K562 (cell line): ENCODE measurements around the gene PLXNA2.

ENCODE experiments used
- CEBPB ChIP-seq: fragments of 450-650 bp; IDR thresholded peaks from 2 replicates; pipeline ENCODE4 v1.6.1; 2016; ENCODE audit warnings: missing genetic modification characterization, missing compliant biosample characterization
- ELF1 ChIP-seq: fragments of 200-800 bp; sonication (Bioruptor generic); IDR thresholded peaks from 2 replicates; pipeline ENCODE4 v1.6.1; 2016; ENCODE audit warnings: missing genetic modification characterization, missing compliant biosample characterization
- EZH2 ChIP-seq: IDR thresholded peaks from 2 replicates; pipeline ENCODE4 v1.6.1; 2012; ENCODE audit warnings: low read depth, mild to moderate bottlenecking, inconsistent platforms, low read length, borderline replicate concordance
- POLR2A ChIP-seq: fragments of 450-650 bp; conservative IDR thresholded peaks from 2 replicates; pipeline ENCODE4 v1.6.1; 2016
- SETDB1 ChIP-seq: IDR thresholded peaks from one replicate; pipeline ENCODE4 v1.6.1; 2012; ENCODE audit warnings: low read length, control low read depth, inconsistent platforms
- TF ChIP-seq, protein P1 (sequence below), 3 experiments: IDR thresholded peaks in 2 of 3; conservative IDR thresholded peaks in 1 of 3; 2 replicates each; pipeline ENCODE4 v1.5.1; 2011 to 2012; ENCODE audit warnings: low read length in 3 of 3, mild to moderate bottlenecking in 3 of 3, control low read depth in 2 of 3, improper control_type of control experiment in 1 of 3, inconsistent platforms in 1 of 3, low read depth in 1 of 3, mixed read lengths in 1 of 3, moderate library complexity in 1 of 3; ENCODE audit not compliant: insufficient read depth in 2 of 3

DNA sequence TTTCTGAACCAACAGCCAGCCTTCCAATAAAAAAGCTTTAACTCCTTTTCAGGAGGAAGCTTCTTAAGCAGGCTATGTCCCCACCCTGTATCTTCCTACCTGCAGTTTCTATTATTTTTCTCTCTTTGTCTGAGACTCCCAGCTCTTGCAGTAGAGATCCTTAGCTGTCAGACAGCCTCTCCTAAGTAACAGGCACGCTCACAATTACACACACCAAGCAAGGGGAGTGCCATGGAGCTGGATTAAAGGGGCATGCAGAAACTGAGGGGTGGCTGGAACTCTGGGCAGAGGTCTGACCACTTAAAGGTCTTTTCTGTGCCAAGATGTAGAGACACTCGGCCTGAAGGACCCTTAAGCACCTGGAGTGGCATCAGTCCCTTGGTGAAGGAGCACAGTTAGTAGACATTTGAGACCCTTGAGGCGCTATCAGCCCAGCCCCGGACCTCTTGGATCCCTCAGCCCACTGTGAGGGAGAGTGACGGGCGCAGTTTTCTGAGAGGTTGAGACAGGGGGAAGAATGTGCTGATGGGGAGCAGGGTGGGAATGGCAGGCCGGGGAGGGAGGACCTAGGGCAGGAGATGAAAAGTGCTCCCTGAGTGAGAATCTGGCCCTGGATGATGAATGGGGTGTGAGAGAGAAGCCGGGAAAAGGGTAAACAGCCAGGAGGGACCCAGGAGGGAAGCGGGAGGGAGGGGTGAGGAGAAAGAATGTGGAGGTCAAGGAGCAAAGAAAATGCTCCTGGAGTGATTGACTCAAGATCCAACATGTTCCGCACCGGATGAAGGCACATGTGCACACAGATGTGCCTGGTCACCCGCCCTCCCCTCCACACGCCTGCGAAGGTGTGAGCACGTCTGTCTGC, 13.3 kb downstream of the PLXNA2 start:
- TF ChIP-seq ELF1 (no peak), SETDB1 (no peak), POLR2A (no peak), EZH2 (no peak), CEBPB (tag) (no peak)
- TF ChIP-seq, protein P1, sequence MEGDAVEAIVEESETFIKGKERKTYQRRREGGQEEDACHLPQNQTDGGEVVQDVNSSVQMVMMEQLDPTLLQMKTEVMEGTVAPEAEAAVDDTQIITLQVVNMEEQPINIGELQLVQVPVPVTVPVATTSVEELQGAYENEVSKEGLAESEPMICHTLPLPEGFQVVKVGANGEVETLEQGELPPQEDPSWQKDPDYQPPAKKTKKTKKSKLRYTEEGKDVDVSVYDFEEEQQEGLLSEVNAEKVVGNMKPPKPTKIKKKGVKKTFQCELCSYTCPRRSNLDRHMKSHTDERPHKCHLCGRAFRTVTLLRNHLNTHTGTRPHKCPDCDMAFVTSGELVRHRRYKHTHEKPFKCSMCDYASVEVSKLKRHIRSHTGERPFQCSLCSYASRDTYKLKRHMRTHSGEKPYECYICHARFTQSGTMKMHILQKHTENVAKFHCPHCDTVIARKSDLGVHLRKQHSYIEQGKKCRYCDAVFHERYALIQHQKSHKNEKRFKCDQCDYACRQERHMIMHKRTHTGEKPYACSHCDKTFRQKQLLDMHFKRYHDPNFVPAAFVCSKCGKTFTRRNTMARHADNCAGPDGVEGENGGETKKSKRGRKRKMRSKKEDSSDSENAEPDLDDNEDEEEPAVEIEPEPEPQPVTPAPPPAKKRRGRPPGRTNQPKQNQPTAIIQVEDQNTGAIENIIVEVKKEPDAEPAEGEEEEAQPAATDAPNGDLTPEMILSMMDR (IDR thresholded peaks at IDR 0.05 in 2 of 3, conservative IDR thresholded peaks at IDR 0.05 in 1 of 3; ENCODE audit: insufficient read depth in 2 of 3, low read depth in 1 of 3, low read length in 3 of 3) = no peak
